Sciatic nerve (tissue), 2 donors: ENCODE data around the gene MMP10. TPM values are rescaled to one million over a fixed set of nuclear protein-coding genes. Genes with fewer than 3 reads are reported as not detected.

ENCODE experiments used
- ATAC-seq: fragments of 200-7000 bp; cut with Tn5 transposase; one replicate; pipeline ENCODE4 v1.9.1; 2020; ENCODE audit warnings: mild to moderate bottlenecking, moderate library complexity
- DNase-seq: peaks from one replicate; pipeline ENCODE4 v3.0.0-alpha.2; 2020; ENCODE audit warnings: low spot score
- intact Hi-C: fragments of 100-400 bp; cut with DNase I; formaldehyde crosslinking; loops from one replicate; pipeline ENCODE4 v1.14.2; 2022
- total RNA-seq: library from RNA; stranded (reverse); fragmentation: NEBNext Ultra II Directional; extraction: Animal tissue kit (Norgen Biotek cat#: 25700); gene quantifications from one replicate; pipeline ENCODE4 v1.2.1, GENCODE V29; 2021
- donor health status: DM: no; HTN: no; CAD: no.
- donor health status: DM: no; HTN: no; CAD: no.

MMP10 gene
- total RNA-seq, 1 donor from 2014 or later: not detected

DNA sequence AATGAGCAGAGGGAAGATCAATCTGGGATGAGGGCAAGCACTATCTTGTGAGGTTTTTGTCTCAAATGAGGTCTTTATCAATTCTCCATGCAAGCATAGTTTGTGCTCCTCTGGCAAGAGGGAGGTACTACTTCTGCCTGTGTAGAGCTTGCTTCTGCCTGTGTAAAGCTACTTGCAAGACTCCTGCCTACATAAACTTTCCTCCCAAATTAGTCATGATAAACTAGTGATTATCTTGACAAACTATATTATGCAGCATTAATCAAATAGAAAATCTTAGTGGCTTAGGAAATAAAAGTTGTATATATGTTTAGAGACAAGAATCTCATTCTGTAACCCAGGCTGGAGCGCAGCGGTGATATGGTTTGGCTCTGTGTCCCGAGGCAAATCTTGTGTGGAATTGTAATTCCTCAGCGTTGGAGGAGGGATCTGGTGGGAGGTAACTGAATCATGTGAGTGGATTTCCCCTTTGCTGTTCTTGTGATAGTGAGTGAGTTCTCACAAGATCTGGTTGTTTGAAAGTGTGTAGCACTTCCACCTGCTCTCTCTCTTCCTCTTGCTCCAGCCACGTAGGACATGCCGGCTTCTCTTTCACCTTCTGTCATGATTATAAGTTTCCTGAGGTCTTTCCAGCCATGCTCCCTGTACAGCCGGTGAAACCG is 8.0 kb upstream of the MMP10 start:
- intact Hi-C loops: no loop called here
- no peak for ATAC-seq

GRCh38 chr11:102784380-102784779 is 4.0 kb upstream of the MMP10 start:
- intact Hi-C loops: no loop called here
- ATAC-seq (no peak), DNase-seq (no peak)

More for the DNA sequence above, 8.0 kb upstream of the MMP10 start:
- DNase-seq: no peak

DNA sequence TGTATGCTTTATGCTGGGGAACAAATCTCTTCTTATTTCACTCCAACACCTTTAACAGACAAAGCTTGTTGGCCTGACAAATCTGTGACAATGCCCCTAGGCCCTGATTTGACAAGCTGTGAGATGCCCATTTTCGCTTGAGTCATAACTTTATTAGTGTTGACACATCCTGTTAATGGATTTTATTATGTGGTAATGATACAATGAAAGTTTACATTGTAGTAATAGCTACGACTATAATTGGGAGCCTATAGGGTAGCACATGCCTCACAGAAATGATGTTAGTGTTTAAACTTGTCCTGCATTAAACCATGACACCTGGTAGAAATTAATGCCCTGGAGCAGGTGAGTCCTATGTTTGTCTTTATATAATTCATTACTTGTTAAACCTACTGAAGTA is 3.3 kb upstream of the MMP10 start:
- intact Hi-C loops: no loop called here

DNA sequence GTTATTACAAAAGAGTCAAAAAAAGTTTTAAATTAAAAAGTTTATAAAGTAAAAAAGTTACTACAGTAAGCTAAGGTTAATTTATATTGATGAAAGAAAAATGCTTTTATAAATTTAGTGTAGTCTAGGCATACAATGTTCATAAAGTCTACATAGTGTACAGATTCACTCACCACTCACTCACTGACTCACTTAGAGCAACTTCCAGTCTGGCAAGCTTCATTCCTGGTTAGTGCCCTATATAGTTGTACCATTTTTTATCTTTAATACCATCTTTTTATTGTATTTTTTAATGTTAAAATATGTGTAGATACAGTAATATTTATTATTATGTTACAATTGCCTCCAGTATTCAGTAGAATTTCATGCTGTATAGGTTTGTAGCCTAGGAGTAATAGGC is 2.6 kb upstream of the MMP10 start:
- ATAC-seq (no peak), DNase-seq (no peak)
- intact Hi-C loops: no loop called here

More for the DNA sequence above, 3.3 kb upstream of the MMP10 start:
- ATAC-seq (no peak), DNase-seq (no peak)

- DNase-seq (no peak), ATAC-seq (no peak)
- intact Hi-C loops: no loop called here
Observed at GRCh38 chr11:102781676-102782075, 1.2 kb upstream of the MMP10 start.

DNA sequence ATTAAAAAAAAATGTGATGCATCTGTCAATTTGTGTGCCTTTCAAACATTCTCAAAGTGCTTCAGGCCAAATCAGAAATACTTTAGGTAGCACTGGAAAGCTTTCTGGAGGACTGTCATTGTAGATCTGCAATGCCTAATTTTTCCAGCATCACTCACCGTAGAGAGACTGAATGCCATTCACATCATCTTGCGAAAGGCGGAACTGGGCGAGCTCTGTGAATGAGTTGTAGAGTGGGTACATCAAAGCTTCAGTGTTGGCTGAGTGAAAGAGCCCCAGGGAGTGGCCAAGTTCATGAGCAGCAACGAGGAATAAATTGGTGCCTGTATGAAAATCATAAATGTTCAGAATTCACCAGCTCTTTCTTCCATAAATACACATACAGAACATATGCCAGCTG is 4.0 kb downstream of the MMP10 start:
- DNase-seq: no peak
- no peak for ATAC-seq
- intact Hi-C loops: no loop called here

DNA sequence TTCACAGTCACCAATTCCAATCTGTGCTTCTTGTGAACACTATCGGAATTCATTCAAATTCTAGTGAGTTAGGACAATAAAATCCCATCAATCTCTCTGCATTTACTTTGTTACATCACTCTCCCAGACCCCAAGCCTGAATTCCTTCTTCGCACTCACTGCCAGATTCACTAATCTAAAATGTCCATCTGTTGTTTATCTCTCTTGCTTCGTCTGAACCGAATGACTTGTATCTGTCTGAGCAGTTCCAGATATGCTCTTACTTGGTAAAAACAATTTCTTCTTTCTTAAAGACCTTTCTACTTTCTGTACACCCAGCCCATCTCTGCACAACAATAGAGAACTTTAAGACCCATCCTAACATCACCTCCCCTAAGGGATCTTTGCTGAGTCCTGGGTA is 7.0 kb downstream of the MMP10 start:
- intact Hi-C loops: no loop called here
- DNase-seq: no peak
- no peak for ATAC-seq

GRCh38 chr11:102771351-102771750 is 9.1 kb downstream of the MMP10 start:
- intact Hi-C loops: no loop called here
- ATAC-seq (no peak), DNase-seq (no peak)

GRCh38 chr11:102770191-102770590 is 10.2 kb downstream of the MMP10 start:
- DNase-seq: no peak
- ATAC-seq: no peak
- intact Hi-C loops: no loop called here

DNA sequence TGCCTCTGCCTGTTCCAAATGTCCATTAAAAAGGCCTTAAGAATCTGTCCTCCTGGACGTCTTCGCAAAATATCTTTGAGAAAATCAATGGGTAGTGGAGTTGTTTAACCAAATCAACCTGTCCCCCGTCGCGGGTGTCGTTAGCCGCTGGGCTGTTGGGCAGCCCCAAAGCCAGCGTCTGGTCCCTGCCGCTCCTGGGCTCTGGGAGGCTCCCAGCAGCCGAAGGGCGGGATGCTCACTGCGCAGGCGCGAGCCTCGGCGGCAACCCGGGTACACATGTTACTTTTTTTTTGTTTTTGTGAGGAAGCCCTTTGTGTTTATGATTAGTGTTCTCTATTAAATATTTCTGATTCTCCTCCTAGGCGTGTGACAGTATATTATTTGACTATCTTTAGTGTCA is 12.6 kb downstream of the MMP10 start:
- ATAC-seq: no peak
- DNase-seq: no peak
- intact Hi-C loops: no loop called here

GRCh38 chr11:102763440-102763839 is 17.0 kb downstream of the MMP10 start:
- no peak for DNase-seq
- ATAC-seq: no peak
- intact Hi-C loops: no loop called here

- DNase-seq: no peak
- intact Hi-C loops: no loop called here
- ATAC-seq: no peak
Observed at GRCh38 chr11:102762361-102762767, 18.1 kb downstream of the MMP10 start.

GRCh38 chr11:102761646-102762238 is 18.7 kb downstream of the MMP10 start:
- ATAC-seq: no peak
- intact Hi-C loops: no loop called here
- no peak for DNase-seq

GRCh38 chr11:102760344-102761035 is 19.9 kb downstream of the MMP10 start:
- intact Hi-C loops: no loop called here
- DNase-seq (no peak), ATAC-seq (peak; percentile 57)

- no peak for ATAC-seq
- DNase-seq: no peak
- intact Hi-C loops: no loop called here
Observed at GRCh38 chr11:102757823-102758549, 22.4 kb downstream of the MMP10 start.

DNA sequence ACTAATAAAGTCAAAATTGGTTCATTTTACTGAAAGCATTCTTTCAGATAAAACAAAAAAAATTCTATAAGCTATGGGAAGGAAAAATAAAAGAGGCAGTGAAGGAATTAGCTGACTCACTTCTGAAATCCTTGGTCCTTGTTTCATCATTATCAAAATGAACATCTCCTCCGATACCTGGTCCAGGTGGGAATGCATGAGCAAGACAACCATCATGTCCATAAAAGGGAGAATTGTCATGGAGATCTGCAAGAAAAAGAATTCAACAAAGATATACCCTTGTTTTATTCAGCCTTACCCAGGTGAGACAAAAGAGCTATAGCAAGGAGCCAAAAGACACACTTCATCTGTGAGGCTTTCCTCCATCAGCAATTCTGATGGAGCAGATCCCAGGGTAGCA is 27.2 kb downstream of the MMP10 start:
- DNase-seq (no peak), ATAC-seq (no peak)
- intact Hi-C loops: no loop called here

DNA sequence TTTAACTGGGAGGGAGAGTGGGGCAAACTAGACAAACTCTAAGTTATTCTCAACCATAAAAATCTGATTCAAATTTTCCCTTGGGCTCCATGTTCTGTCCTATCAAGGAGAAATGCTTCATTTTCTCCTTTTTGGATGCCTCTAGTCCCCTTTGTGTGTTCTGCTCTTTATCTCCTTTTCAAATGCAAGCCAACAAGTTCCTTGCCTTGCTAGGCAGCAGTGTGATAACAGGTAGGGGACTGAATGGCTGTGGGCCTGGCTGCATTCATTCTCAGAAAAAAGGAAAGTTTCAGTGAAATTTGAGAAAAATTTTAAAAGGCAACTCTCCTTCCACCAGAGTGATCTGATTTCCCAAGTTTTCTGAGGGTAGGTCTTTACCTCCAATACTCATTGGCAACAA is 28.8 kb downstream of the MMP10 start:
- ATAC-seq (no peak), DNase-seq (no peak)
- intact Hi-C loops: no loop called here

GRCh38 chr11:102749101-102749722 is 31.2 kb downstream of the MMP10 start:
- intact Hi-C loops: no loop called here

More at GRCh38 chr11:102749101-102749722, 31.2 kb downstream of the MMP10 start:
- DNase-seq (no peak), ATAC-seq (no peak)
